Measurements from ENCODE around the gene OR5K3. TPM values are rescaled to one million over a fixed set of nuclear protein-coding genes. Genes with fewer than 3 reads are reported as not detected.
"Not testable (repeated sequence)": the region's sequence is repeated elsewhere in the genome, so short reads cannot be mapped to it uniquely, and the experiment has no call there.

The OR5K3 gene, protein sequence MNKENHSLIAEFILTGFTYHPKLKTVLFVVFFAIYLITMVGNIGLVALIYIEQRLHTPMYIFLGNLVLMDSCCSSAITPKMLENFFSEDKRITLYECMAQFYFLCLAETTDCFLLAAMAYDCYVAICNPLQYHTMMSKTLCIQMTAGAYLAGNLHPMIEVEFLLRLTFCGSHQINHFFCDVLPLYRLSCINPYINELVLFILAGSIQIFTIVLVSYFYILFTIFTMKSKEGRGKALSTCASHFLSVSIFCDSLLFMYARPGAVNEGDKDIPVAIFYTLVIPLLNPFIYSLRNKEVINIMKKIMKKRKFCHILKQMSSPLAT
- polyA plus RNA-seq (ENCODE audit: insufficient read length in 3 of 3): not detected
- long read RNA-seq, donor 1: 0 reads
- long read RNA-seq, donor 2: 0 reads
- long read RNA-seq, donor 3: 0 reads
- long read RNA-seq, donor 4: 0 reads
- long read RNA-seq, donor 5: 0 reads
- long read RNA-seq, donor 6: 0 reads
- long read RNA-seq, donor 7: 0 reads
- long read RNA-seq, donor 8: 0 reads
- long read RNA-seq, donor 9: 0 reads
- long read RNA-seq, donor 10: 0 reads
- long read RNA-seq, donor 11: 0 reads
- long read RNA-seq, donor 12: 0 reads
- long read RNA-seq, donor 13: 0 reads
- long read RNA-seq, donor 14: 0 reads
- long read RNA-seq, donor 15: 0 reads
- long read RNA-seq, donor 16: 0 reads

DNA sequence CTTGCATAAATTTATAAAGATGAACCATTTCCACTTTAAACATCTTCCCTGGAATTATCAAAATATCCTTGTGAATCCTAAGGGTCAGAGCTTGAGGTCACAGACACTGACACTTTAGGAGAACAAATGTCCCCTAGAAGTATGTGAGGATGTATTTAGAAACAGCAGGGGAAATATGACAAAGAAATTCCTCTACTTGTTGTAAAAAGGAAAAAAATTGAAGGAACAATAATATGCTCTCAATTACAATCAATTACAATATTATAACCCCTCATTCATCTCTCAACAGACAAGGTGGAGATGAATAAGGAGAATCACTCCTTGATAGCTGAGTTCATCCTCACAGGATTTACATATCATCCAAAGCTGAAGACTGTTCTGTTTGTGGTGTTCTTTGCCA is at the start of gene OR5K3:
TSS of gene OR5K3 (plus strand) at position 301 of the 400 bp plus-strand sequence. CDS start at position 301, 0 bp downstream.
- no peak for DNase-seq (ENCODE audit: extremely low read depth in 1 of 11, low read depth in 9 of 11, low spot score in 4 of 11)

DNA sequence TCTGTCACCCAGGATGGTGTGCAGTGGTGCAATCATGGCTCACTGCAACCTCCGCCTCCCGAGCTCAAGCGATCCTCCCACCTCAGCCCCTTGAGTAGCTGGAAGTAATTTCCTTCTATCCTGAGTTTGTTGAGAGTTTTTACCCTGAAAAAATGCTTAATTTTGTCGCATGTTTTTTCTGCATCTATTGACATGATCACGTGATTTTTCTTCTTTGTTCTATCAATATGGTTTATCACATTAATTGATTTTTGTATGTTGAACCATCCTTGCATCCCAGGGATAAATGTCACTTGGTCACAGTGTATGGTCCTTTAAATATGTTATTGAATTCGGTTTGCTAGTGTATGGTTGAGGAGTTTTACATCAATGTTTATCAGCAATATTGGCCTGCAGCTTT is 48.7 kb upstream of the OR5K3 start:
- no peak for DNase-seq (ENCODE audit: extremely low read depth in 1 of 11, low read depth in 9 of 11, low spot score in 4 of 11)

DNA sequence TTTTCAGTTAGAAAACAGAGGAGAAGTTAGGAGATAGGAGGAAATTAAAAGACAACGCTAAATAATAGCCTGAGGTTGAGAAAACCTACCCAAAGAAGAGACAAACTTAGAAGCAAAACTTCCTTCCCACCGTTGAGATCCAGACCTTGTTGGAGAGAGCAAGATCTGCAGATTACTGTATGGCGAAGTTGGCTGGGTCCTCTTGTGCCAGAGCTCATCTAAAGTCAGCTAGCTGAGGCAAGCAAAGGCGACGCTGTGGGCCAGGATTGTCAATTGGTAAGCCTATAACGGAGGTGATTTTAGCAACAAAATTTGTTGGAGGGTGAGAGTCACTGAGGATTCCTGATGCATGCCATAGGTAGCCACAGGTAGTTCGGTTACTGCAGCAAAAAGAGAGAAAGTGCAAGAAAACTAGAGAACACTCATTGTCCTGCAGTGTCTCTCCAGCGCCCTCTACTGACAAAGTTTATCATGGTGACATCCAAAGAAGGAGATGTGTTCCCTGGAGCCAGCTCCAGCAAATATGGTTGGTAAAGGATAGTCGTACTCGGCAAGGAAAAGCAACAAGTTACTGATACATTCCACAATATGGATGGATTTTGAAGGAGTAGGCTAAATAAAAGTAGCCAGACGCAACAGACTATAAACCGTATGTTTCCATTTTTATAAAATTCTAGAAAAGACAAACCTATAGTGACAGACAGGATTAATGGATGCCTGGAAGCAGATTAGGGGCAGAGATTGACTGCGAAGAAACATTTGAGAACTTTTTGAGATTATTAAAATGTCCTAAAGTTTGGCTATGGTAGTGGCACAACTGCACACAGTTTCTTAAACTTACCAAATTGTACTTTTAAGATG is 46.6 kb upstream of the OR5K3 start:
- peak in 3 of 11 donors; percentile 10 to 33 (median 16) for DNase-seq (ENCODE audit: extremely low read depth in 1 of 11, low read depth in 9 of 11, low spot score in 4 of 11)

DNA sequence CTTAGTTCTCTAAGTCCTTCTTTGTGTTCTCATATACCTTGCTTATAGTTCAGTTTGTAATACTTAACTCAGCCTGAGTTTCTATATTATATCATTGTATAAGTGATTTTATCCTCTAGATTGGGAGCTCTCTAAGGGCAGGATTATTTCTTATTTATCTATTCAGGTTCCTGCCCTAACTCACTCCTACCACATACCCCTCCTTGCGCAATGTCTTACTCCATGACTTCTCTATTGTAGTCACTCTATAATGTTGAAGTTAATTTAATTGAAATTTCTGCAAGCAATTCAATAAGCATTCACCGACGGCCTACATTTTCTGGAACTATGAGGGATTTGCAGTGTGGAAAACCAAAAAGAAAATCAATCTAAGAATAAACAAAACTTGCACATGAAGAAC is 40.4 kb upstream of the OR5K3 start:
- no peak for DNase-seq (ENCODE audit: extremely low read depth in 1 of 11, low read depth in 9 of 11, low spot score in 4 of 11)

DNA sequence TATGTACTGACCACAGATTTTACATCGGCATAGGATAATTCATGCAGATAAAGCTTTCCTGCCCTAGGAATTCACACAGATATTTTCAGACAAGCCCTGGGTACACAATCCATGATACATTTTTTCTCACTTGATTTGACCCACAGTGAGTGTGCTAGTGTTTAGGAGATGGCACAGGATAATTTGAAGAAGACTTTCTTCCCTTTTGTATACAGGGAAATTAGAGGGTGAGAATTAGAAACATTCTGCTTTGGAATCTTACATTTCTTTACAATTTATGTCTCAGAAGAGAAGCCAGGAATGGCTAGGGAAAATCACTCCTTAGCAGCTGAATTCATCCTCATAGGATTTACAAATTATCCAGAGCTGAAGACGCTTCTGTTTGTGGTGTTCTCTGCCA is 36.9 kb upstream of the OR5K3 start, which contains the start of gene OR5K4:
TSS of gene OR5K4 (plus strand) at position 301 of the 400 bp plus-strand sequence. CDS start at position 301, 0 bp downstream.
- no peak for DNase-seq (ENCODE audit: extremely low read depth in 1 of 11, low read depth in 9 of 11, low spot score in 4 of 11)

- no peak for DNase-seq (ENCODE audit: extremely low read depth in 1 of 11, low read depth in 9 of 11, low spot score in 4 of 11)
Observed at GRCh38 chr3:98359250-98359649, 31.2 kb upstream of the OR5K3 start.

GRCh38 chr3:98359993-98360675 is 30.3 kb upstream of the OR5K3 start:
- DNase-seq (ENCODE audit: extremely low read depth in 1 of 11, low read depth in 9 of 11, low spot score in 4 of 11): no peak

- no peak for DNase-seq (ENCODE audit: extremely low read depth in 1 of 11, low read depth in 9 of 11, low spot score in 4 of 11)
Observed at GRCh38 chr3:98360681-98361080, 29.8 kb upstream of the OR5K3 start.

- no peak for DNase-seq (ENCODE audit: extremely low read depth in 1 of 11, low read depth in 9 of 11, low spot score in 4 of 11)
Observed at GRCh38 chr3:98361289-98361688, 29.2 kb upstream of the OR5K3 start.

DNA sequence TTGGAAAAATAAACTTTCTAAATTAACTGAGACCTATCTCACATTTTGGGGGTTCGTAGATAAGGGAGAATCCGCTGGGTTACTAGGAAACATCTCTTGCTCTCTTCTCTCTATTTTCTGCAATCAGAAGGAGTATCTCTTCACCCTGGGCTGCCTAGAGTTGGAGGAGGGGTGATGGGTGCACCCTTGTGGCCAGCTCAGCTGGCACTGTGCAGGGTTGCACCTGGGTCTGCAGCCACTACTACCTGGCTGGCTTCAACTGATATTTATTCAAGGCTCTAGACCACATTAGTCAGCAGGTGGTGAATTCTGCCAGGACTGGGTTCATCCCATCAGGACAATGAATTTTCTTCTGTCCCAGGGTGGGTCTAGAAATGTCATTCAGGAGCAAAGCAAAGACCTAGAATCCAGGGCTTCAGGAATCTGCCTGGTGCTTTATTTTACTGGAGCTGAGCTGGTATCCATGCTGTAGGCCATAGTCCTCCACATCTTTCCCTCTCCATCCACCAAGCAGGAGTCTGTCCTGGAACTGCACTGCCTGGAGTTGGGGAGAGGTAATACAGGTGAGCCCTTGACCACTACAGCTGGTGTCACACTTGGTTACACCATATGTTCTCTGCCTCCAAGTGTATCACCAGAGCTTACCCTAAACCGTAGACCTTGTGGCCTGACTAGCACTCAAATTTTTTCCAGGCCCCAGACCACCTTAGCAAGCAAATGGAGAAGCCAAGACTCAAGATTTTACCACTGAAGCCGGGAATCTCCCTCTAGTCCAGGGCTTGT is 22.8 kb upstream of the OR5K3 start:
- no peak for DNase-seq (ENCODE audit: extremely low read depth in 1 of 11, low read depth in 9 of 11, low spot score in 4 of 11)

DNA sequence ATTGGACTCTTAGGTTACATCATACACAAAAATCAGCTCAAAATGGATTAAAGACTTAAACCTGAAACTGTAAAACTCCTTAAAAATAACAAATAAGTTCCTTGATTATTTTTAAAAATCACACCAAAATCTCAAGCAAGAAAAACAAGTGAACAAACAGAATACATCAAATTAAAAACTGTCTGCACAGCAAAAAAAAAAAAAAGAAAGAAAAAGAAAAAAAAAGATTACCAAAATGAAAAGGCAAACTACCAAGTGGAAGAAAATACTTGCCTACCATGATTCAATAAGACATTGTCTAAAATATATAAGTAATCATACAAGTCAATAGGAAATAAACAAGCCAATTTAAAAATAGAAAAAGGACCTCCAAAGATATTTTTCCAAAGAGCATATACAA is 19.3 kb upstream of the OR5K3 start:
- DNase-seq (ENCODE audit: extremely low read depth in 1 of 11, low read depth in 9 of 11, low spot score in 4 of 11): no peak

GRCh38 chr3:98371853-98372252 is 18.6 kb upstream of the OR5K3 start:
- no peak for DNase-seq (ENCODE audit: extremely low read depth in 1 of 11, low read depth in 9 of 11, low spot score in 4 of 11)

DNA sequence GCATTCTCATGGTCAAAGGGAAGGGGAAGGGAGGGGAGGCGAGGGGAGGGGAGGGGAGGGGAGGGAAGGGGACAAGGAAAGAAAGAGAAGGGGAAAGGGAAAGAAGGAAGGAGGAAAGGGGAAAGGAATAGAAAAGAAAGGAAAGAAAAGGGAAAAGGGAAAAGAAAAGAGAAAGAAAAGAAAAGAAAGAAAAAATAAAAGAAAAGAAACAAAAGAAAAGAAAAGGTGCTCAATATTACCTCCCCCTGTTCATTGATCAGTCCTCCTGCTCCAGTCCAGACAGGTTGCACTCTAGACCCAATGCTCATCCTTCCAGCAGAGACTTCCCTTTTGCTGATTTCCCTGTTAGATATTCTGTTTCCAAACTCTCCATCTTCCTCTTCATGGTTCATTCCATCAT is 18.0 kb upstream of the OR5K3 start:
- DNase-seq (ENCODE audit: extremely low read depth in 1 of 11, low read depth in 9 of 11, low spot score in 4 of 11): no peak

DNA sequence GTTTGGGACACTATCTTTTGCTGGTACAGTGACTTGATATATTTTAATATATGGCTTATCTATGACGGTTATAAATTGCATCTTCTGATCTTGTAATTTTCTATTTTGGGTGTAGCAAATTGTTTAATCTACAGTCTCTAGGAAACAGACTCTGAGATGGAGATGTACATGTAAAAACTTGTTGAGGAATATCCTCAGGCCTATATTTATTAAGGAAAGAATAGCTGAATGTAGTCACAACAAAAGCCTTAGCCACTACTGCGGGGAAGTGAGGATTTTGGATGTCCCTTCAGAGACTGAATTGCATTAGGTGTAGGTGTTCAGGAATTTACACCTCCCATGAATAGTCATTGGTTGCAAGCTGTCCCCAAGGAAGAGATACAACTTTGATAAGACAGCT is 13.8 kb upstream of the OR5K3 start:
- no peak for DNase-seq (ENCODE audit: extremely low read depth in 1 of 11, low read depth in 9 of 11, low spot score in 4 of 11)

DNA sequence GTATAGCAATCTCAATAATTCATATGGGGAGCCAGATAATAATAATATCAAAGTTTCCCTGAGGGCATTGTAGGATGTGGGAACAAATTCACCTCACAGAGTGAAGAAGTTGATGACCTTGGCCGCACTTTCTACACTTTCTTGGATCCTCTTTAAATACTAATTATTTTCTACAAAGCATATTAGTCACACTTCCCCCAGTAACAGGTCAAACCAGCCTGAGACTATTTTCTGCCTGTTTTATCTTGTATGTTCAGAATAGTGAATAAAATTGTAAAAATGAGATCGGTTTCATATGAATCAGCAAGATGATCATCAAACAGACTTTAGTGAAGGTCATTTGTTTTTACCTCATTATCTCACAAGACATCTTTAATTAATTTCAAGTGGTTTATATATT is 2.3 kb upstream of the OR5K3 start:
- DNase-seq (ENCODE audit: extremely low read depth in 1 of 11, low read depth in 9 of 11, low spot score in 4 of 11): no peak

DNA sequence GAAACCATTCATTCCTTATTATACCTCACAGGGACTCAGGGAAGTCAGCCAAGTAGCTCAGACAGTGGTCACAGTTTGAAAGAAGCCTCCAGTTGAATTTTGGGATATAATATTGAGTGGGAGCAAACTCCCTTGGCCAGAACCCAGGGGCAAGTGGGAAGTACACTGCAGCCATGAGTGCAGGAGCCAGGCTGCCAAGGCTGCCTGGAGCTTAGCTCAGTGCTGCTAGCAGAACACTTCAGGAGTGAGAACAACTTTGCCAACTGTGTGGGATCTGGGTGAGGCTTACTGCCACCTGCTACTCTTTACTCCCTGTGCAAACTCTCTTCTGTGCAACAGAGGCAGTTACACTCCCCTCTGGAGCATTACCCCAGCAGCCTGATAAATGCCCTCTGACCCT is 4.6 kb downstream of the OR5K3 start:
- no peak for DNase-seq (ENCODE audit: extremely low read depth in 1 of 11, low read depth in 9 of 11, low spot score in 4 of 11)

DNA sequence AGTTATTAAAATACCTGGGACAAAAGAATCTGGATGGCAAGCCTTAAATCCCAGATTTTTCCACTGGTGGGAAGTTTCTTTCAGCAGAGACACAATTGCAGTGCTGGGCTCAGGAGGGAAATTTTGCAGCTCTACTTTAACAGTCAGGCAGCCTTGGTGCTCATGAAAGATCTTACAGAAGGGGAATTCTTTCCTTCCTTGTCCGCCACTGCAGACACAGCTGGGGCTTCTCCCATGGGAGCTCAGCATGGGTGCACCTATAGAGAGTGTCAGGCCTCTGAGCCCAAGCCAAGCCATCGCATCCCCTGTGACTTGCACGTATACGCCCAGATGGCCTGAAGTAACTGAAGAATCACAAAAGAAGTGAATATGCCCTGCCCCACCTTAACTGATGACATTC is 6.0 kb downstream of the OR5K3 start:
- not testable (repeated sequence) for DNase-seq (ENCODE audit: extremely low read depth in 1 of 11, low read depth in 9 of 11, low spot score in 4 of 11)

- no peak for DNase-seq (ENCODE audit: extremely low read depth in 1 of 11, low read depth in 9 of 11, low spot score in 4 of 11)
Observed at GRCh38 chr3:98398513-98398912, 8.0 kb downstream of the OR5K3 start.
